Astrocyte (in vitro differentiated cells and primary cell): ENCODE measurements around the gene PDE6B. TPM values are rescaled to one million over a fixed set of nuclear protein-coding genes. Genes with fewer than 3 reads are reported as not detected.
A peak's percentile ranks its signal among the peaks of the same experiment; 100 is the strongest.

Experiments used
- DNase-seq: peaks from one replicate; pipeline ENCODE4 v3.0.0-alpha.2; 2010; ENCODE audit warnings: low read depth
- FAIRE-seq: peaks from 2 replicates; lab custom pipeline; 2011; peaks lifted over from hg19 to GRCh38; lab: Jason Lieb, UNC
- H2AFZ ChIP-seq: 2 replicates; pipeline ENCODE4 v1.6.0; 2012; ENCODE audit warnings: low read depth, low read length, inconsistent platforms
- H3K27ac ChIP-seq: 2 replicates; pipeline ENCODE4 v1.5.1; 2011; ENCODE audit warnings: low read depth, low read length, inconsistent platforms
- H3K27me3 ChIP-seq: 2 replicates; pipeline ENCODE4 v1.6.0; 2011; ENCODE audit warnings: low read length, inconsistent platforms; ENCODE audit not compliant: insufficient read depth
- H3K36me3 ChIP-seq: 2 replicates; pipeline ENCODE4 v1.5.1; 2011; ENCODE audit warnings: low read length, inconsistent platforms; ENCODE audit not compliant: insufficient read depth
- H3K4me1 ChIP-seq: 2 replicates; pipeline ENCODE4 v1.5.1; 2011; ENCODE audit warnings: low read length, inconsistent platforms; ENCODE audit not compliant: insufficient read depth
- H3K4me2 ChIP-seq: 2 replicates; pipeline ENCODE4 v1.6.0; 2012; ENCODE audit warnings: low read length, inconsistent platforms
- H3K4me3 ChIP-seq: 2 replicates; pipeline ENCODE4 v1.5.1; 2011; ENCODE audit warnings: low read depth, mild to moderate bottlenecking, low read length, inconsistent platforms; ENCODE audit not compliant: insufficient read depth
- H3K79me2 ChIP-seq: 2 replicates; pipeline ENCODE4 v1.6.0; 2012; ENCODE audit warnings: mild to moderate bottlenecking, low read length, inconsistent platforms; ENCODE audit not compliant: insufficient read depth
- H3K9ac ChIP-seq: 2 replicates; pipeline ENCODE4 v1.6.0; 2012; ENCODE audit warnings: mild to moderate bottlenecking, low read length, inconsistent platforms
- H3K9me3 ChIP-seq: 2 replicates; pipeline ENCODE4 v1.5.1; 2012; ENCODE audit warnings: low read depth, mild to moderate bottlenecking, low read length, inconsistent platforms; ENCODE audit not compliant: insufficient read depth
- H4K20me1 ChIP-seq: 2 replicates; pipeline ENCODE4 v1.6.0; 2012; ENCODE audit warnings: low read length, inconsistent platforms; ENCODE audit not compliant: insufficient read depth
- H3K27ac Mint-ChIP-seq: one replicate; pipeline ENCODE4 v1.8.0; 2021; ENCODE audit warnings: mild to moderate bottlenecking, mixed read lengths; ENCODE audit not compliant: unreplicated experiment
- H3K27me3 Mint-ChIP-seq: one replicate; pipeline ENCODE4 v1.8.0; 2021; ENCODE audit warnings: low read depth, mixed read lengths; ENCODE audit not compliant: unreplicated experiment
- H3K36me3 Mint-ChIP-seq: one replicate; pipeline ENCODE4 v1.8.0; 2021; ENCODE audit warnings: low read depth, mixed read lengths; ENCODE audit not compliant: unreplicated experiment
- H3K4me1 Mint-ChIP-seq: one replicate; pipeline ENCODE4 v1.8.0; 2021; ENCODE audit warnings: low read depth, mixed read lengths; ENCODE audit not compliant: unreplicated experiment
- H3K4me3 Mint-ChIP-seq: one replicate; pipeline ENCODE4 v1.8.0; 2021; ENCODE audit warnings: mild to moderate bottlenecking, moderate library complexity, mixed read lengths; ENCODE audit not compliant: unreplicated experiment
- H3K9me3 Mint-ChIP-seq: one replicate; pipeline ENCODE4 v1.8.0; 2021; ENCODE audit warnings: mild to moderate bottlenecking, mixed read lengths; ENCODE audit not compliant: unreplicated experiment
- EZH2 ChIP-seq: IDR thresholded peaks from 2 replicates; pipeline ENCODE4 v1.6.1; 2012; ENCODE audit warnings: mild to moderate bottlenecking, low read length, inconsistent platforms; ENCODE audit not compliant: insufficient read depth
- total RNA-seq: library from RNA; stranded (reverse); gene quantifications from 2 replicates; pipeline ENCODE4 v1.2.1, GENCODE V29; 2021
- TF ChIP-seq, protein P1 (sequence below): IDR thresholded peaks from 2 replicates; pipeline ENCODE4 v1.5.1; 2011; ENCODE audit warnings: low read depth, mild to moderate bottlenecking, inconsistent platforms, low read length, moderate library complexity; ENCODE audit not compliant: insufficient read depth

Gene PDE6B
- total RNA-seq, 1 donor from 2014 or later, result 2.8 TPM

DNA sequence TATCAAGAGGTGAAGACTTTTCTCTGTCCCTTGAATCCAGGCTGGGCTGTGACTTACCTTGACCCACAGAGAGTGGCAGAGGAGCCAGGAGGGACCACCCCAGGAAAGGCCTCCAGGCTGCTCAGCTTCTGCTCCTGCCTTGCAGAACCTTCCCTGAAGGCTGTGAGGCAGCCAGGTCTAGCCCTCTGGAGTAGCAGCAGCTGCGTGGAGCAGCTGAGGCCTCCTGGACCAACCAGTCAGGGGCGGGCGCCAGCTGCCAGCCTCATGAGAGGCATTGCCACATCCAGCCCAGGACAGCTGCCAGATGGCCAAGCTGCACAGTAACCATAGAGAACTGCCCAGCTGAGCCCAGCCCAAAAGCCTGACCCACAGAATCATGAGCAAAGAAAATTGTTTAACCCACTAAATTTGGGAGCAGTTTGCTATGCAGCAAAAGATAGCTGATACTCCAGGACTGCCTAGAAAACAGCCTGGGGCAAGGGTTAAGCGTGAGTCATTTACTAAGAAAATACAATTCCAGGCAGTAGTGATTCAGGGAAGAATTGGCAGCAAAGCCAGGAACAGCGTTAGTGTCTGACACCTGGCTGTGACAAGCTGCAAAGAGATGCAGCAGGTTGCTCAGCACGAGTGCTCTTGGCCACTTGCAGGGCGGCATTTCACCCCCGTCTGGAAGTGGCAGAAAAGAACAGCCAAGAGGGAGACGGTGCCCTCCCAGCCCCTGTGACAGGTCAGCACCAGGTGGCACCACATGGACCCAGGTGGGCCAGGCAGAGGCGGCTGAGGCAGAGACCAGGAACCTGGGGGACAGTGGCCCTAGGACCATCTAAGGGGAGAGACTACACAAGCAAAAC lies 14.7 kb upstream of the PDE6B start:
- Mint-ChIP-seq H3K27me3 (peaks cover 19% of the 10 kb centered on the region), H3K4me1 (no peaks in the 10 kb centered on the region), H3K9me3 (peaks cover 11% of the 10 kb centered on the region), H3K4me3 (no peak overlapping the region), H3K36me3 (no peaks in the 10 kb centered on the region), H3K27ac (no peak overlapping the region)
- no peak overlapping the region for H3K4me2 ChIP-seq
- no peak overlapping the region for H2AFZ ChIP-seq
- peaks cover 5% of the 10 kb centered on the region for H3K9me3 ChIP-seq
- no peaks in the 10 kb centered on the region for H3K4me1 ChIP-seq
- H3K27me3 ChIP-seq, result no peaks in the 10 kb centered on the region
- no peak overlapping the region for H3K27ac ChIP-seq
- no peaks in the 10 kb centered on the region for H3K79me2 ChIP-seq
- FAIRE-seq (no peak), DNase-seq (peak; percentile 33)
- no peak overlapping the region for H3K4me3 ChIP-seq
- TF ChIP-seq EZH2, result no peak
- TF ChIP-seq, protein P1, sequence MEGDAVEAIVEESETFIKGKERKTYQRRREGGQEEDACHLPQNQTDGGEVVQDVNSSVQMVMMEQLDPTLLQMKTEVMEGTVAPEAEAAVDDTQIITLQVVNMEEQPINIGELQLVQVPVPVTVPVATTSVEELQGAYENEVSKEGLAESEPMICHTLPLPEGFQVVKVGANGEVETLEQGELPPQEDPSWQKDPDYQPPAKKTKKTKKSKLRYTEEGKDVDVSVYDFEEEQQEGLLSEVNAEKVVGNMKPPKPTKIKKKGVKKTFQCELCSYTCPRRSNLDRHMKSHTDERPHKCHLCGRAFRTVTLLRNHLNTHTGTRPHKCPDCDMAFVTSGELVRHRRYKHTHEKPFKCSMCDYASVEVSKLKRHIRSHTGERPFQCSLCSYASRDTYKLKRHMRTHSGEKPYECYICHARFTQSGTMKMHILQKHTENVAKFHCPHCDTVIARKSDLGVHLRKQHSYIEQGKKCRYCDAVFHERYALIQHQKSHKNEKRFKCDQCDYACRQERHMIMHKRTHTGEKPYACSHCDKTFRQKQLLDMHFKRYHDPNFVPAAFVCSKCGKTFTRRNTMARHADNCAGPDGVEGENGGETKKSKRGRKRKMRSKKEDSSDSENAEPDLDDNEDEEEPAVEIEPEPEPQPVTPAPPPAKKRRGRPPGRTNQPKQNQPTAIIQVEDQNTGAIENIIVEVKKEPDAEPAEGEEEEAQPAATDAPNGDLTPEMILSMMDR, result no peak
- H3K36me3 ChIP-seq, result no peaks in the 10 kb centered on the region
- no peak overlapping the region for H3K9ac ChIP-seq
- H4K20me1 ChIP-seq, result no peaks in the 10 kb centered on the region

DNA sequence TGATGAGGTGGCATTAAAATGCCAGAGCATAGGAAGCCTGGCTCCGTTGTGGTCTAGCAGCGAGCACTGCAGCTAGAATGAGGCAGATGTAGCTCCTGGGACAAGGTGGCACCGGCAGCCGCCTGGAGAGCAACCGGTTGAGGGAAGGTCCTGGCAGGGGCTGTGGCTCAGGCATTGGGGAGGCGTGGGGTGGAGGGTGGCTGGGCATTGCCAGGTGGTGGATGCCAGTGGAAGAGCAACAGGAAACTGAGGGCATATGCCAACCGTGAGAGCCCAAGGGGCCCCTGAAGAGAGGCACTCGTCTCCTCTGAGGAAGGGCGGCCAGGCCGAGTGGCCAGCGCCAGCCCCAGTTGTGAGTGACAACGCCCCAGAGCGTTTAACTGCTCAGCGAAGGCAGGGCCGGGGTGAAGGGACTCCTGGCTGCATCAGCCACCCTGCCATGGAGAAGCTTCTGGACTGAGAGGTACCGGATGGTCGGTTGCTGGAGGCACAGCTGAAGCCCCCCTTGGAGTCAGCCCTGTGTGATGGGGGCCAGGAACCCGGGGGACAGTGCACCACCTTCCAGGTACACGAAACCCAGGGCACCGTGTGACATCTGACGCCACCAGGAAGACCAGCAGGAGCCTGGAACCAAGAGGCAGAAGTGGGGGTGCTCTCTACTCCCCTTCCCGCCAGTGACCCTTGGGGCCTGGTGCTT lies 13.2 kb upstream of the PDE6B start:
- Mint-ChIP-seq H3K4me1 (no peaks in the 10 kb centered on the region), H3K27me3 (peaks cover 21% of the 10 kb centered on the region), H3K36me3 (no peaks in the 10 kb centered on the region), H3K27ac (no peak overlapping the region), H3K9me3 (peaks cover 13% of the 10 kb centered on the region), H3K4me3 (no peak overlapping the region)
- peaks cover 9% of the 10 kb centered on the region for H3K9me3 ChIP-seq
- H4K20me1 ChIP-seq, result no peaks in the 10 kb centered on the region
- H3K27me3 ChIP-seq, result no peaks in the 10 kb centered on the region
- H3K79me2 ChIP-seq, result no peaks in the 10 kb centered on the region
- H3K4me2 ChIP-seq, result no peak overlapping the region
- TF ChIP-seq EZH2, result no peak
- TF ChIP-seq, protein P1, result no peak
- H3K4me3 ChIP-seq, result no peak overlapping the region
- no peak overlapping the region for H3K9ac ChIP-seq
- no peak overlapping the region for H2AFZ ChIP-seq
- H3K36me3 ChIP-seq, result no peaks in the 10 kb centered on the region
- H3K4me1 ChIP-seq, result no peaks in the 10 kb centered on the region
- no peak for FAIRE-seq
- H3K27ac ChIP-seq, result no peak overlapping the region
- no peak for DNase-seq

DNA sequence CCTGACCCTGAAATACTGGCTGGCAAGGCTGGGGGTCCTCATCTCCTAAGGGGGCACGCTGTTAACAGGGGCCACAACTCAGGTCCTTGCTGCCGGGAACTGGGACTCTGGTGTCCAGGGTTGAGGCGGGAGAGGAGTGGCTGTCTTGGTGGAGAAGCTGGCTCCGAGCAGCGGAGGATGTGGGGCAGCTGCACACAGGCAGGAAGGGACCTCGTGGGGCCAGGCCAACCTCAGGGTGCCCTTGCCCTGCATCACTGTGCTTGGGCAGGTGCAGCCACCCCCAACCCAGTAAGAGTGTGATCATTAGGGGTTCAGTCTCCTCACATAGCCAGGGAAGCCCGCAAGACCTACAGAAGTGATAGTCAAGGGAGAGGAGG lies 12.6 kb upstream of the PDE6B start:
- Mint-ChIP-seq H3K36me3 (no peaks in the 10 kb centered on the region), H3K27me3 (peaks cover 21% of the 10 kb centered on the region), H3K9me3 (peaks cover 13% of the 10 kb centered on the region), H3K4me1 (no peaks in the 10 kb centered on the region), H3K27ac (no peak overlapping the region), H3K4me3 (no peak overlapping the region)
- no peaks in the 10 kb centered on the region for H4K20me1 ChIP-seq
- H3K9ac ChIP-seq, result no peak overlapping the region
- no peak overlapping the region for H3K27ac ChIP-seq
- H3K27me3 ChIP-seq, result no peaks in the 10 kb centered on the region
- no peaks in the 10 kb centered on the region for H3K36me3 ChIP-seq
- H3K4me3 ChIP-seq, result no peak overlapping the region
- H3K79me2 ChIP-seq, result no peaks in the 10 kb centered on the region
- no peak overlapping the region for H3K4me2 ChIP-seq
- FAIRE-seq, result no peak
- TF ChIP-seq EZH2, result no peak
- TF ChIP-seq, protein P1, result no peak
- peaks cover 10% of the 10 kb centered on the region for H3K9me3 ChIP-seq
- no peak overlapping the region for H2AFZ ChIP-seq
- no peaks in the 10 kb centered on the region for H3K4me1 ChIP-seq
- DNase-seq, result no peak
